ENCODE measurements around the gene ASCL1.

- TF ChIP-seq CTCF (IDR thresholded peaks at IDR 0.05) (no peak), RAD21 (conservative IDR thresholded peaks at IDR 0.05 in 1 of 2, IDR thresholded peaks at IDR 0.05 in 1 of 2) (no peak), HDAC2 (IDR thresholded peaks at IDR 0.05) (no peak), POLR2A (IDR thresholded peaks at IDR 0.05; ENCODE audit: low read length) (no peak), MAX (IDR thresholded peaks at IDR 0.05) (no peak), MYC (IDR thresholded peaks at IDR 0.05; ENCODE audit: borderline replicate concordance, low read length) (no peak), NFE2L2 (conservative IDR thresholded peaks at IDR 0.05; ENCODE audit: low read length) (no peak)
- TF ChIP-seq, protein P1, sequence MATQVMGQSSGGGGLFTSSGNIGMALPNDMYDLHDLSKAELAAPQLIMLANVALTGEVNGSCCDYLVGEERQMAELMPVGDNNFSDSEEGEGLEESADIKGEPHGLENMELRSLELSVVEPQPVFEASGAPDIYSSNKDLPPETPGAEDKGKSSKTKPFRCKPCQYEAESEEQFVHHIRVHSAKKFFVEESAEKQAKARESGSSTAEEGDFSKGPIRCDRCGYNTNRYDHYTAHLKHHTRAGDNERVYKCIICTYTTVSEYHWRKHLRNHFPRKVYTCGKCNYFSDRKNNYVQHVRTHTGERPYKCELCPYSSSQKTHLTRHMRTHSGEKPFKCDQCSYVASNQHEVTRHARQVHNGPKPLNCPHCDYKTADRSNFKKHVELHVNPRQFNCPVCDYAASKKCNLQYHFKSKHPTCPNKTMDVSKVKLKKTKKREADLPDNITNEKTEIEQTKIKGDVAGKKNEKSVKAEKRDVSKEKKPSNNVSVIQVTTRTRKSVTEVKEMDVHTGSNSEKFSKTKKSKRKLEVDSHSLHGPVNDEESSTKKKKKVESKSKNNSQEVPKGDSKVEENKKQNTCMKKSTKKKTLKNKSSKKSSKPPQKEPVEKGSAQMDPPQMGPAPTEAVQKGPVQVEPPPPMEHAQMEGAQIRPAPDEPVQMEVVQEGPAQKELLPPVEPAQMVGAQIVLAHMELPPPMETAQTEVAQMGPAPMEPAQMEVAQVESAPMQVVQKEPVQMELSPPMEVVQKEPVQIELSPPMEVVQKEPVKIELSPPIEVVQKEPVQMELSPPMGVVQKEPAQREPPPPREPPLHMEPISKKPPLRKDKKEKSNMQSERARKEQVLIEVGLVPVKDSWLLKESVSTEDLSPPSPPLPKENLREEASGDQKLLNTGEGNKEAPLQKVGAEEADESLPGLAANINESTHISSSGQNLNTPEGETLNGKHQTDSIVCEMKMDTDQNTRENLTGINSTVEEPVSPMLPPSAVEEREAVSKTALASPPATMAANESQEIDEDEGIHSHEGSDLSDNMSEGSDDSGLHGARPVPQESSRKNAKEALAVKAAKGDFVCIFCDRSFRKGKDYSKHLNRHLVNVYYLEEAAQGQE (IDR thresholded peaks at IDR 0.05): no peak
Observed at GRCh38 chr12:102933168-102933567, 24.3 kb upstream of the ASCL1 start.
